Posterior cingulate gyrus (tissue), 11 donors: ENCODE measurements around the gene NUB1.

Source experiments
- DNase-seq, 10 donors: peaks; one replicate each; pipeline versions ENCODE4 v3.0.0 to v3.0.0-alpha.2; 2020 to 2021; ENCODE audit warnings: mixed read lengths in 3 of 10
- intact Hi-C: fragments of 100-400 bp; cut with DNase I; formaldehyde crosslinking; loops from one replicate; pipeline ENCODE4 v1.15.1; 2023

The NUB1 gene

DNA sequence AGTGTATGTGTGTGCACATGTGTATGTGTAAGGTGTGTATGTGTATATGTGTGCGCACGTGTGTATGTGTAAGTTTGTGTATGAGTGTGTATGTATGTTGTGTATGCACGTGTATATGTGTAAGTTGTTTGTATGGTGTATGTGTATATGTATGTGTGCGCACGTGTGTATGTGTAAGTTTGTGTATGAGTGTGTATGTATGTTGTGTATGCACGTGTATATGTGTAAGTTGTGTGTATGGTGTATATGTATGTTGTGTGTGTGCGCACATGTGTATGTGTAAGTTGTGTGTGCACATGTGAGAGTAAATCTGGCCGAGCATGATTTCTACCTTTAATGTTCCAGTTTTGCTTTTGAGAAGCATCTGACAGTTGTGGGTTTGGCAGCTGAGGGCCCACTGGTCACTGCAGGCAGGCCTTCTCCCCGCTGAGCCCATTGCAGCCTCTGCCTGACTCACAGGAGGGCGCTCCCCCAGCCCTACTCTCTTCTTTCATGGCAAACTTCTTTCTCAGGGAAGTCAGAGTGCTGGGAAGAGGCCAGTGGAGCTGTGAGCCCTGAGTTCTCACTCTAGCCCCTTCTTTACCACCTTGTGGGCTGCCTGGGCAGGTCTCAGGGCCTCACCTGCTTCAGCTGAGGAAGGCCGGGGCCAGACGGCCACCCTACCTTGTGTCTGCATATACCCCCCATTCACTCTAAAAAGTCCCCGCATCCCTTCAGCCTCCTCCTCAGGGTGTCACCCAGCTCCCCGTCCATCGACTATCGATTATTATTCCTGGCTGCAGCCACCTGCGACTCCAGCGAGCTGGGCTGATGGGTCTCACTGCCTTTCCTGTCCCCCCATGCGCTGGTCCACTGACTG lies 57.1 kb downstream of the NUB1 start:
- intact Hi-C loops = no loop called here
- DNase-seq = peak in 3 of 10 donors; percentile 5 to 67 (median 40)

DNA sequence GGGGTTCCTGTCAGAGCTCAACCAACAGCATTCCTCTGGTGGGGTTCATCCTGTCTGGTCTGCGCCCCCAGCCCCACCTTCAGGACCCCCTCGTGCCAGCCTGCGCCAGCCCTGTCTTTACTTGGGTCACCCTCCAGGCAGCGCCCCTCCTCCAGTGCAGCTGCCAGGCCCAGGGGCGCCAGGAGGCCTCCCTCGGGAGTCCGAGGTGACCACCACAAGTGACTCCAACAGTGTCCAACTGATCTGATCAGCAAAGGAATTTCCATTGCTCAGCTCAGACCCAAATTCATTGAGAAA lies 57.6 kb downstream of the NUB1 start:
- DNase-seq = no peak
- intact Hi-C loops = no loop called here

DNA sequence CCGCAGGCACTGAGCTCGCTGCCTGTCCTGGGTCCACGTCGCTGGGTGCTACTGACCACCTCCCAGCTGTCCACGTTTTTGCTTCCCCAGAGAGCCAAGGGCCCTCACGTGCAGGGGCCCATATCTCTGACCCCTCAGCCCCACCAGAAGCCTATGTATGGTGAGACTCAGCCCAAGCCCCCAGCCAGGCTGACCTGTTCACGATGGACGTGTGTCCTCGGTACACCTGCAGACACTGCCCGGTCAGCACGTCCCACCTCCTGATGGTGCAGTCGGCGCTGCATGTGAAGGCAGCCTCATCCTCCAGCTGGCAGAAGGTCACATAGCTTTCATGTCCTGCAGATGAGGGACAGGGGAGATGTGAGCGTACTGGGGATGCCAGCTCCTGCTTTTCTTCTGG lies 58.3 kb downstream of the NUB1 start:
- DNase-seq = peak in 2 of 10 donors; percentile 52 to 72
- intact Hi-C loops = no loop called here

DNA sequence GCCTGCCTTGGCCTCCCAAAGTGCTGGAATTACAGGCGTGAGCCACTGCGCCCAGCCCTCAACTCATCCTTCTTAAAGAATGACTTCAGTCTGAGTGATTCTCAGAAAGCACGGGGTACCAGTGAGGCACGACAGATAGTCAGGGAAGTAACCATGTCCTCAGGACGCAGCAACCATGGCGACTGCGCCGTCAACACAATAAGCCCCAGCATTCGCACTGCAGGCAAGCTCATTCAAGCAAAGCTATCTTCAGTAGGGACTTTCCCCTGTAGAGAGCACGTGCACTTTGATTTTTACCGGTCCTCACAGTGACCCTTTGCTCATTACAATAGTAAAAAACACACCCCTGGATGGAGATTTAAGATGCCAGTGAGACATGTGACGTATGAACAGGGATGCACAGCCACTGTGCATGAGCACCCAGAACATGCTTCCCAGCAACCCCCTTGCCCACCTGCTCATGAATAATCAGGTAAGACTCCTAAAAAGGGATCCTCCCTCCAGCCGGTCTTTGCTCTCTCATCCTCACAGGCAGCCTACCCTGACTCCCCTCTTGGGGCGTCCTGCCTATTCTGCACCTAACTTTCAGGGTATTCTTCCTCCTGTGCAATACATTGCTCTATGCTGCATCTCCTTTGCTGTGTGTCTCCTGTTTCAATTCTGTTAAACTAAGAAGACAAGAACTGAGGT lies 59.2 kb downstream of the NUB1 start:
- peak in 2 of 10 donors; percentile 40 to 49 for DNase-seq
- intact Hi-C loops = no loop called here

DNA sequence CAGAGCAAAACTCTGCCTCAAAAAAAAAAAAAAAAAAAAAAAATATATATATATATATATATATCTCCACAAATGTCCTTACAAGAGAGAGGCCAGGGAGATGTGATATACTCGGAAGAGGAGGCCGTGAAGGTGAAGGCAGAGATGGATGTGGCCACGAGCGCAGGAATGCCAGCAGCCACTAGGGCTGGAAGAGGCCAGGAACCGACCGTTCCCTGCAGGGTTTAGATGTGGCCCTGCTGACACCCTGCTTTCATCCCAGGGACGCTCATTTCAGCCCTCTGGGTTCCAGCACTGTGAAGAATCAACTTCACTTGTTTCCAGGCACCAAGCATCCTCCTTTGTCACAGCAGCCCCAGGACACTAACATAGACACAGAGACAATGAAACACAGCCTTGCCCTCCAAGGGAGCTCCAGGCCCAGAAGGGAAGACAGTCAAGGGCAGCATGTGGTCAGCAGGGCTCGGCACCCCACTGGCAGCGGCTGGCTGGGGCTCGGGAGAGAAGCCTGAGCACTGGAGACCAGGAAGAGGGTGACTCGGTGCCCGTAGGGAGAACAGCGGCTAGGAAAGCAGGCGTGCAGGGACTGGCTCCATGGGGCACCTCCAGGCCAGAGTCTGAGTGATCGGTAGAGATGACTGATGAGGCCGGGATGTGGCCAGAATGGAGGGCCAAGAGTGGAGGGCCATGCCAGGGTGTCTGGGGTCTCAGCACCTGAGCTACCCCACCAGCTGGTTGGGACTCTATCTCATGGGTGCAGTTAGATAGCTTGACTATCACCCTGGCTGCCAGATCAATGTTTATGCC lies 60.6 kb downstream of the NUB1 start:
- intact Hi-C loops = no loop called here
- peak in 2 of 10 donors; percentile 57 to 61 for DNase-seq

DNA sequence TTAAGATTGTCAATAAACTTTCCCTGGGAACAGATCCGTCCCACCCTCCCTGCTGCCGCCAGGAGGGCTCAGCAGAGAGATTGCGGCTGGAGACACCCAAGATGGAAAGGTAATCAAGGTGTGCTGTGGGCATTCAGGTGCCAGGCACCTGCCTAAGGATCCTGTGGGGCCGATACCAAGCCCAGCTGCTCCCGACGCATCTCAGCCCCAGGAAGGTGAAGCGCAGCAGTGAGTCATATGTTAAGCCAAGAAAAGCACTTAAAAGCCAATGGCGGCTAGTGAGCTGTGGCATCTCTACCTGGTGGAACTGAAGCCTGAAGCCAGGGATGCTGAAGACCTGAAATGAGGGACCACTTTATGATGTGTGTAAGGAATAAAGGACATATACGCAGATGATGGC lies 62.2 kb downstream of the NUB1 start:
- intact Hi-C loops = no loop called here
- DNase-seq = peak in 2 of 10 donors; percentile 21 to 24

DNA sequence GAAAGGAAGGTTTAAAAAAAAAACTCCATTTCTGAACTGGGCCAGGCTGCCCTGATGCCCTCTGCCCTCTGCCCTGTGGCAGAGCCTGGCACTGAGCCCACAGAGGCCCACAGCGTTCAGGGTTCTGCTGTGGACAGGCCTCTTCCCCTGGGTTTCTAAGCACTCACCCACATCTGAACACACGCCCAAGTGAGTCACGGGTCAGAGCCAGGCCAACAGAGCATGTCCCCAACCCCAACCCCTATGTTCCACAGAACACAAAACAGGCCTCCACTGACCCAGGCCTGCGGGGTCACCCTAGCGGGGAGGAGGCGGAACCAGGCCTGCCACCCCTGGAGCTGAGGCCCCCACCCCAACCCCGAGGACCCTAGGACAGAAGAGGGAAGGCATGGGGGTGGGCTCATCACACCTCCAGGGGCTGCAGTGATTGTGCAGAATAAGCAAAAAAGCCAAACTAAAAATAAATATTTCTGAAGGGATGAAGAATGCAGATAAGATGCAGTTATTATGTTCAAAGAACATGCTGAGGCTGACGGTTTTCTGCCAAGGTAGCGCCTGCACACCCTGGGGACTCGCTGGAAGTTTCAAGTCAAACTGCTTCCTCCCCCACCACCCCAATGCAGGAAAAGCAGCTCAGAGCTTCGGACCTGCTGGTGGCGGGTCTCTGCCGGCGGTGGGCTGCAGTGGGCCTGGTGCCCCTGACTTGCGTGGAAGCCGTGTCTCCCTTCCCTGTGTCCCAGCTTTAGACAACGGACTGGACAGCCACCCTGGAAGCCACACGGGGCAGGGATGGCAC lies 62.8 kb downstream of the NUB1 start:
- DNase-seq = peak in 3 of 10 donors; percentile 53 to 72 (median 60)
- intact Hi-C loops = no loop called here

DNA sequence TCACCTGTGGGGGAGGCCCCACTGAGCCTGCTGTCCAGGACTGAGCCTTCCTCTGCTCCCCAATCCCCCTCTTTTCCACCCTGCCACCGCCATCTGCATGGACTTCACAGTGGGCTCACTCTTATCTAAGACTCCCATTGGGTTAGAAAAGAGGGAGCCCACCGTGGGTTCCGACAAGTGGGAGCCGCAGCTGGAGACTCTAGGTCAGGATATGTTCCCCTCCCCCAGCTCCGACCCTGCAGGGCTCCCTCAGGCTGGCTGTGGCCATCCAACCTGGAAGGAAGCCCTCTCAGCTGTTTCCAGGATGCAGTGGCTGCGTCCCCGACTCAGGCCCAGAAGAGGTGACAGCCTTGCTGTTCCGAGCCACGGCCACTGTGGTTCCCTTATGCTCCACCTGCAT lies 63.4 kb downstream of the NUB1 start:
- intact Hi-C loops = no loop called here
- DNase-seq = peak in 3 of 10 donors; percentile 57 to 76 (median 63)

DNA sequence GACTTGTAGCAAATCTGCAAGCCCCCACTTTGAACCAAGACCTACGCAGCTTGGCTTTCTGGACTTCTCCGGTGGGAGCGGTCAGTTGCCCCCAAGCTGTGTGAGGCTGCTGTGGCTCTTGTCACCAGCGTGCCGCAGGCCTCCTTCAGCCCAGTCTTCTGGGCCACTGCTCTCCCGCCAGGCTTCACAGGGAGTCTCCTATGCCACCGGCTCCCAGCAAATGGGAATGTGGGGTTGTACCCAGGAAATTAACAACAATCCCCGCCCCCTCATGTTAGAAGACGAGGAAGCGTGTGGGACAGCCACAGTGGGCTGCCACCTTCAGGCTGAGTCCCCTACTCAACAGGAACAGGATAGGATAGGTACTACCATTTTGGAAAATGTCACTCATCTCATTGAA lies 64.0 kb downstream of the NUB1 start:
- intact Hi-C loops = no loop called here
- peak in 2 of 10 donors; percentile 43 to 55 for DNase-seq

DNA sequence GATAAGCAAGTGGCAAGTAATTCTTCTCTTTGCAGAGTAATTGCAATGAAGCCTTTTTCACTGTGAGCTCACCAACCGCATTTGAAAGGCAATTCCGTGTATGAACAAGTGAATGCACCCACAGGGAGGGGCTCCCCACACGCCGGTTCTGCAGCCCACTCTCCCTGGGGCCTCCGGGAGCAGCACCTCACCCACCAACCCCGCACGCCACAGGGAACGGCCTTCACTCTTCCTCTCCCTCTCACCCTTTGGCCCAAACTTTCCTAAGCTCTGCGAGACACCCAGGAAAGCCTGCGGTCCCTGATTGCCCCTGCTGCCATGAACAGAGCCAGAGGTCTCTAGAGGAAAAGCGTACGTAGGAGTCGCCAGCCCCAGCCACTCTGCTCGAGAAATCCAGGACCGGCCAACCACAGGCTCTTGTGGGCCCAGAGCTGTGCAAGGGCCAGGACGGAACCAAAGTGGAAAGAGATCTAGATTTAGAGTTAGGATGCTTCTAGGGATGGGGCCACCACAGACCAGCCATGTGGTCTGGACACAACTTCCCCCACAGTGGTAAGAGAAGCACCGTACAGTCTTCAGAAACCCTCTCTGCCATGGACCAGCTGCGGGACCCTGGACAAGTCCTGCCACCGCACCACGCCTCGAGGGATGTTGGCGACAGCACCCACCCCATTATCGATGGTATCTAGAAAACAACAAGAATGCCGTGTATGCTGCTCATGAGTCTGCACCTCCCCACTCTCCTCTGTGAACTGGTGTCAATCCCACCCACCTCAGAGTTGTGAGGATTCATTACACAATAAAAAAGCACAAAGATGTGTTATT lies 64.7 kb downstream of the NUB1 start:
- DNase-seq = peak in 3 of 10 donors; percentile 28 to 68 (median 61)
- intact Hi-C loops = no loop called here

DNA sequence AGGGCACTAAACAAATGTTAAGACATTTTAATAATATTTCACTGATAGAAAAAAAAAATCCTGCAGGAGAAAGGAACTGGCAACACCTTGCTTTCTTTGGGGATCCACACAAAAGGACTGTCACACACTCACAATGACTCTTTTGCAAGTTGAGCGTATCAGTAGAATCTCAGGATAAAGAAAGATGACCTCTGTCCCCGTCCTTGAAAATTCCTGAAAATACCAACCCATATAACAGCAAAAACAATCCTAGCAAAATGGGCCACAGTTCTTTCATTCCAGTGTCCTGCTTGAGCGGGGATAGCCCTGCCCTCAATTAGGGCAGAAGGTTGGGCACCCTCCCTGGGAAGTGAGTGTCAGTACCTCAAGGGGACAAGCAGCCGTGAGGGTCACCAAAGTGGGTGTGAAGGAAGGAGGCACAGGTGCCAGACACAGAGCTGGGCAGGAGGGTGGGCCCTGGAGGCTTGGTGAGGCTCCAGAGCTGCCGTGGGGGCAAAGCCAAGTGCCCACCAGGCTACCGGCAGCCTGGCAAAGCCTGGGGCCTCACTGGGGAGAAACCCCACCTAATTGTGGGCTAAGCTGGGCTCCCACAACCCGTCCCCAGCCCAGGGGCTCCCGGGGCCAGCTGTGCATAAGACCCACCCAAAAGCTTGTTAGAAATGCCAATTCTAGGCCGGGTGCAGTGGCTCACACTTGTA lies 65.4 kb downstream of the NUB1 start:
- peak in 2 of 10 donors; percentile 15 to 43 for DNase-seq
- intact Hi-C loops = no loop called here

DNA sequence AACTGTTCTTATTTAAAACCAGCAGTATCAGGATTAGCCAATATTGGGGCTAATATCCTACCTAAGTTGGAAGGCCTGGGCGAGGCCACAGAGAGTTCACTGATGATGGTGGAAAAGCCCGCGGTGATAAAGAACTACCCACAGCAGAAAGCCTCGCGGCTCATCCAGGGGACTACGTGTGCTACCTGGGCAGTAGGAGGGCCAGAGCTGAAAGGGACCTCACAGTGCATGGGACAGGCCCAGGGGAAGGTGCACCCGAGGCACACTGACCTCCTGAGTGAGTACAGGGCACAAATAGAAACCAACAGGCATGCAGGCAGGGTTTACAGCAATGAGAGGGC lies 66.9 kb downstream of the NUB1 start:
- DNase-seq = peak in 2 of 10 donors; percentile 37 to 75
- intact Hi-C loops = no loop called here

DNA sequence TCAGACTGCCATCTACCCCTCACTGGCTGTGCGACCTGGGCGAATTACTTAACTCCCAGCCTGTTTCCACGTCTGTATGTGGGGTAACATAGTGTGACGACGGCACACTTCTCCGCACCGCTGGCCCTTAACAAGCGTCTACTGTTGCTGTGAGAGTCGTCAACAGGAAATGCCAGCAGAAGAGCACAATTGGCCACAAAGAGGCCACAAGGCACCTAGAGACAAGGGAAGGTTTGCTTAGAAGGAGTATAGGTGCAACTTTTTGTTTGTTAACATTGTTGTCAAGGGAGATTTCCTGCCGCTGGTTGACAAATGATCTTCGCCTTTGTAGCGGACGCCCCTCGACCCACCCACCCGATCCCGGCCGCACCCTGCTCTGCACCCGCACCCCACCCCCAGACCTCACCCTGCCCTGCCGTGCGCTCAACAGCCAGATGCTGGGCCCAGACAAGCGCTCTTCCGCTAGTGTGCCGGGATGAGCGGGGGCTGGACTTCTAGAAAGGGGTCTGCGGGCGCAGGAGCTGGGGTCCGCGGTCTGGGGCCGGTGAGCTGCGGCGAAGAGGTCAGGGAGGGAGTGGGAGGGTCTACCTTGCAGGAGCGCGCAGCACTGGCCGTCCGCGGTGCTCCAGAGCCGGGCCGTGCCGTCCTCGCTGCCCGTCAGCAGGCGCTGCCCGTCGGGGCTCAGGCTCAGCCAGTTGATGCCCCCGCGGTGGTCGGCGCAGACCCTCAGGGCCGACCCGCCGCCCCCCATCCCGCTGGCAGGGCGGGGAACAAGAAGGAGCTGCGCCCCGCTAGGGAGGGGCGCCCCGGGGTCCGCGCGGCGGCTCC lies 67.4 kb downstream of the NUB1 start:
- peak in 4 of 10 donors; percentile 12 to 68 (median 54) for DNase-seq
- intact Hi-C loops = no loop called here

DNA sequence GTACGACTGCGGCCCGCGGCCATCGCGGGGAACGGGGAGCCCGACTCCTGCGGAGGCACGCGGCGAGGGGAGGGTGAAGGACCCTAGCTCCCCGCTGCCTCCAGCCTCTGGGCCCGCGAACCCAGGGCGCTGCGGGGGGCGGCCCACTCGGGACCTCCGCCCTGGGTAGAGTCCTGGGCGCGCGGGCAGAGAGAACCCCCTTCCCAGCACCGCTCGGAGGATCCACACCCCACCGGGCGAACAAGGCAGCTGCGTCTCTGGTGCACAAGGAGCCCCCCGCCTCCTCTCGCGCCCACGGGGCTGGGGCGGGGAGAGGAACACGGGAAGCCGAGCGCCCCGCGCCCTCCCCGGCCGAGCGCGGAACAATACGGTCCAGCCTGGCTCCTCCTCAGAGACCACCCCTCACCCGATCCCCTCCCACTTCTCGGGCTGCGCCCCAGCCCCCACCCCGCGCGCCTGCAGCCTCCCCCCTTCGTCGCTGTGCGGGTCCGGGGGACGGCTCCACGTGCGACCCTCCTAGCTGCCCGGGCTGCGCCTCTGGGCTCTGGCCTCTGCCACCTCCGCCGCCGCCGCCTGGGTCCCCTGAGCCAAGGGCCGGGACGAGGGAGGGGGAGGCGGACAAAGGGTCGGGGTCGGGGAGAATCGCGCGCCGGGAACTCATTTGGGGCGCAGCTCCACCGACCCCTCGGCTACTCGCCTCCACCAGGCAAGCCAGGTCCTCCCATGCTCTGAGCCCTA lies 68.2 kb downstream of the NUB1 start, which contains the start of gene WDR86:
WDR86 (minus strand) TSS at position 372 of the 738 bp plus-strand sequence. CDS start 449 bp downstream, outside the sequence.
- DNase-seq = peak in 4 of 10 donors; percentile 15 to 77 (median 60)
- intact Hi-C loops = no loop called here

DNA sequence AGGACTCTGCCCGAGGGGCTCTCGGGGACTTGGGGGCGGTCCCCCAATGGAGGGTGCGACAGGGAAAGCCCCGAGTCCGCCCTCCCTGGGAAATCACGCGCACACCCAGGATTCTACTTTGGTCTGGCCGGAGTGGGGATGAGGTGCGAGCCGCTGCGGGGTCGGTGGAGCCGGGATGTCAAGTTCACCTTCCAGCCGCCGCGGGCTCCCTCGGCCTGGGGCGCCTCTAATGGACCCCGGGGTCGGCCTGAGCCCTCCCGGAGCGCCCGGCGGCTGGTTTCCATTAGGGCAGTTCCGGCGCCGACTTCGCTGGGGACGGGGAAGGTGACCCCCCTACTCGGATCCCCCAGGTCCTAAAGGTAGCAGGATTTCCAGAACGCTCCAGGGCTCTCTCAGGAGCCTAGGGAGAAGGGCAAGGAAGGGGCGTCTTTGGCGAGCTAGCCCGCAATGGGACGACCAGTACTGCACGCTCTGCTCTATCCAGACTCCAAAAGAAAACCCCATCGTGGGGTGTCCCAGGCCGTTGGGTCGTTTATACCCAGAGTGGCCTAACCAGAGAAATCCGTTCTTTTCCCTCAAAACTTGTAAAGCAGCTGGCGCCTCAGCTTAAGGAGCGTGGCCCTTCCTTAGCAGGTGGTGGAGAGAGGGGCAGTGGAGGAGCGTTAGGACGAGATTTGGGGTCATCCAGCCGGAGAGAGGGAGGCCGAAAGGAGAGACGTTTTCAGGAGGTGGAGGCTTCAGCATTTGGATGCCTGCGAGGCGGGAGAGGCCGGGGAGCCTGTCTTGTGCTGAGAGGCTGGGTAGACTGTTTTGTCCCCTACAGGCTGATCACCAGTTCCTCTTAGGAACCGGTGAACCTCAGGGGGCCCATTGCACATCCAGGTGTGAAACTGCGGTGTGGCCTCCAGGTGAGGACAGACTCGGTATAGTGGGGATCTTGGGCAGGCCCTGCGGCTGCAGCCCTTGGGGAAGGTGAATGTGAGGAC lies 69.1 kb downstream of the NUB1 start:
- intact Hi-C loops = no loop called here
- peak in 4 of 10 donors; percentile 26 to 83 (median 72) for DNase-seq

DNA sequence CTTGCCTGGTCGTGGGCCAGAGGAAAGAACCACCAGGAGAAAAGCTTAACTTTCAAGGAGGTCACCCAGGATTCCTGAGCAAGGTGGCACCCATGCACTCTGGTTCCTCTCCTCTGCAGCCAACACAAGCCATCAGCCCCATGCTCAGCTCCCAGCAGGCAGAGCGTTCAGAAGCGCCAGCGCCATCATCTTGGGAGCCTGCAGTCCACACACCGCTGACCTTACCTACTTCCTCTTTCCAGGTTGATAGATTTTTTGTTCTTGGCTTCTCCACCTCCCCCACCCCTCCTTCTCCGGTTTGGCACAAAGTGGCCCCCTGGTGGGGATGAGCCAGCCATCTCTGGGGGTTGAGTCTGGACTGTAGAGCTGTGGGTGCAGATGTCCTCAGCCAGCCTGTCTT lies 69.9 kb downstream of the NUB1 start:
- DNase-seq = peak in 3 of 10 donors; percentile 33 to 70 (median 56)

More for the DNA sequence above, 69.9 kb downstream of the NUB1 start:
- intact Hi-C loops = no loop called here
